GM12878 (cell line): ENCODE results near the gene MTFP1. TPM values are rescaled to one million over a fixed set of nuclear protein-coding genes. Genes with fewer than 3 reads are reported as not detected.

Experiments
- ATAC-seq: fragments of 200-7000 bp; cut with Tn5 transposase; 3 replicates; pipeline ENCODE4 v1.9.1; 2020; ENCODE audit warnings: mild to moderate bottlenecking, moderate library complexity
- BruUV-seq: library from RNA; stranded (reverse); fragments of 400-500 nt; replicated peaks from 2 replicates; lab custom pipeline; 2021; lab: Mats Ljungman, UMichigan
- CTCF ChIA-PET: fragments of 300-600 bp; sonication (Branson Sonifier 250); formaldehyde crosslinking; extraction: SDS; loops from one replicate; lab custom pipeline; 2021; ENCODE audit warnings: inconsistent platforms; lab: Yijun Ruan, JAX
- POLR2A ChIA-PET: fragments of 350-600 bp; formaldehyde crosslinking; extraction: SDS; loops from one replicate; lab custom pipeline; 2021; ENCODE audit warnings: inconsistent platforms; lab: Charles Lee
- RAD21 ChIA-PET: fragments of 300-600 bp; sonication (Branson Sonifier 250); formaldehyde crosslinking; loops from one replicate; lab custom pipeline; 2023; ENCODE audit warnings: antibody characterized with exemption; ENCODE audit not compliant: unreplicated experiment; lab: Charles Lee
- SMC1A ChIA-PET: fragments of 300-600 bp; sonication (Branson Sonifier 250); formaldehyde crosslinking; loops from one replicate; lab custom pipeline; 2023; ENCODE audit not compliant: unreplicated experiment, uncharacterized antibody; lab: Charles Lee
- DNase-seq: peaks from one replicate; pipeline ENCODE4 v3.0.0-alpha.2; 2011; ENCODE audit warnings: low read depth, low spot score
- FAIRE-seq: peaks from 3 replicates; lab custom pipeline; 2011; peaks lifted over from hg19 to GRCh38; lab: Jason Lieb, UNC
- H2AFZ ChIP-seq: 2 replicates; pipeline ENCODE4 v1.6.0; 2011; ENCODE audit warnings: low read depth, low read length, control low read depth; ENCODE audit not compliant: control insufficient read depth
- H3K27ac ChIP-seq: 2 replicates; pipeline ENCODE4 v1.5.1; 2011; ENCODE audit warnings: control low read depth; ENCODE audit not compliant: control insufficient read depth, insufficient read depth
- H3K27me3 ChIP-seq, 2 experiments: replicated peaks in 1 of 2; 2 replicates each; pipeline versions ENCODE4 v1.6.0 to v1.6.1; 2011; ENCODE audit warnings: low read length in 1 of 2; ENCODE audit not compliant: control insufficient read depth in 2 of 2, insufficient read depth in 2 of 2
- H3K36me3 ChIP-seq, 2 experiments: 2 replicates each; pipeline ENCODE4 v1.5.1; 2011; ENCODE audit warnings: low read length in 1 of 2; ENCODE audit not compliant: control insufficient read depth in 2 of 2, insufficient read depth in 2 of 2
- H3K4me1 ChIP-seq: 2 replicates; pipeline ENCODE4 v1.6.1; 2011; ENCODE audit warnings: mild to moderate bottlenecking, low read length, moderate library complexity, mixed read lengths; ENCODE audit not compliant: control insufficient read depth, insufficient read depth
- H3K4me2 ChIP-seq: 2 replicates; pipeline ENCODE4 v1.6.0; 2011; ENCODE audit warnings: control low read depth; ENCODE audit not compliant: control insufficient read depth, insufficient read depth
- H3K4me3 ChIP-seq: fragments of 200-600 bp; sonication (generic); 2 replicates; pipeline ENCODE4 v1.5.1; 2016
- H3K79me2 ChIP-seq: 2 replicates; pipeline ENCODE4 v1.6.0; 2011; ENCODE audit warnings: low read length; ENCODE audit not compliant: control insufficient read depth, insufficient read depth
- H3K9ac ChIP-seq: 2 replicates; pipeline ENCODE4 v1.8.0; 2011; ENCODE audit warnings: low read length, control low read depth, mixed read lengths; ENCODE audit not compliant: control insufficient read depth, insufficient read depth
- H3K9me3 ChIP-seq: replicated peaks from 3 replicates; pipeline ENCODE4 v1.5.1; 2011; ENCODE audit warnings: mild to moderate bottlenecking, low read length; ENCODE audit not compliant: control insufficient read depth, insufficient read depth
- H4K20me1 ChIP-seq: 2 replicates; pipeline ENCODE4 v1.6.0; 2011; ENCODE audit not compliant: control insufficient read depth, insufficient read depth
- CEBPZ ChIP-seq: fragments of 150-350 bp; IDR thresholded peaks from 2 replicates; pipeline ENCODE4 v1.6.1; 2016; ENCODE audit warnings: low read depth, low read length
- HSF1 ChIP-seq: fragments of 150-350 bp; IDR thresholded peaks from 2 replicates; pipeline ENCODE4 v1.6.1; 2014; ENCODE audit warnings: mild to moderate bottlenecking, low read depth, low read length
- MEF2A ChIP-seq: IDR thresholded peaks from 2 replicates; pipeline ENCODE4 v1.6.1; 2011; ENCODE audit warnings: low read depth, mild to moderate bottlenecking, low read length, moderate library complexity; ENCODE audit not compliant: insufficient read depth
- PAX5 ChIP-seq: IDR thresholded peaks from 2 replicates; pipeline ENCODE4 v1.6.1; 2011; ENCODE audit warnings: low read depth, low read length, borderline replicate concordance
- POLR2AphosphoS2 ChIP-seq: IDR thresholded peaks from 2 replicates; pipeline ENCODE4 v1.6.1; 2011; ENCODE audit warnings: low read depth, mild to moderate bottlenecking, low read length, improper control_type of control experiment, moderate library complexity
- RFX5 ChIP-seq: IDR thresholded peaks from 2 replicates; pipeline ENCODE4 v1.6.1; 2011; ENCODE audit warnings: low read depth, low read length, improper control_type of control experiment
- SP1 ChIP-seq: IDR thresholded peaks from one replicate; pipeline ENCODE4 v1.6.1; 2011; ENCODE audit warnings: low read depth, low read length
- TCF12 ChIP-seq: IDR thresholded peaks from 2 replicates; pipeline ENCODE4 v1.6.1; 2011; ENCODE audit warnings: low read depth, mild to moderate bottlenecking, low read length
- WGBS: methylation state at CpG from one replicate; pipeline ENCODE4 v1.1.6; 2016; ENCODE audit warnings: low lambda C conversion rate; ENCODE audit not compliant: insufficient replicate concordance, insufficient coverage; ENCODE audit errors: missing lambda C conversion rate; 5-methylcytosine and 5-hydroxymethylcytosine counted together
- in situ Hi-C: fragments of 300-500 bp; cut with MboI; formaldehyde crosslinking; loops from 9 replicates; pipeline ENCODE4 v1.14.3; 2018; ENCODE audit warnings: mixed read lengths
- intact Hi-C: fragments of 100-400 bp; cut with micrococcal nuclease; formaldehyde crosslinking; loops from one replicate; pipeline ENCODE4 v1.14.2; 2022; ENCODE audit not compliant: unreplicated experiment
- polyA plus RNA-seq, 11 experiments: library from polyadenylated mRNA; depleted of rRNA in 4 of 11; unstranded in 6 of 11; stranded (reverse) in 5 of 11; fragments of >200 nt; fragmentation: Nextera tagmentation in 4 of 11; fragmentation: Illumina TruSeq in 1 of 11; extraction: Ambion mirVana in 4 of 11; extraction: Trizol in 1 of 11; gene quantifications; 1 replicate in 1 of 11; 2 replicates in 10 of 11; pipeline versions ENCODE4 v1.2.1 to v1.2.3, GENCODE V29; 2011 to 2016; ENCODE audit warnings: inconsistent platforms in 2 of 11, missing spikeins in 2 of 11, low read depth in 1 of 11
- total RNA-seq, 4 experiments: library from RNA; depleted of rRNA in 3 of 4; stranded (reverse); fragments of >200 nt in 3 of 4; fragmentation: Illumina TruSeq in 1 of 4; extraction: Trizol in 1 of 4; gene quantifications; 2 replicates each; pipeline versions ENCODE4 v1.2.1 to v1.2.3, GENCODE V29; 2013 to 2021
- TF ChIP-seq, protein P1 (sequence below): IDR thresholded peaks from 2 replicates; pipeline ENCODE4 v1.6.1; 2012; ENCODE audit warnings: low read depth, low read length, improper control_type of control experiment
- TF ChIP-seq, protein P2 (sequence below): IDR thresholded peaks from 2 replicates; pipeline ENCODE4 v1.6.1; 2012; ENCODE audit warnings: low read depth, low read length, improper control_type of control experiment
- TF ChIP-seq, protein P3 (sequence below): IDR thresholded peaks from 2 replicates; pipeline ENCODE4 v1.6.1; 2011; ENCODE audit warnings: low read depth, mild to moderate bottlenecking, low read length, moderate library complexity, borderline replicate concordance; ENCODE audit errors: extremely low read depth

The MTFP1 gene
- total and polyA plus RNA-seq, 10 of the 15 experiments (the other 5 are each of a cell fraction or from before 2014, with no cell fraction given): 20.5 to 133 (median 59.8) TPM

DNA sequence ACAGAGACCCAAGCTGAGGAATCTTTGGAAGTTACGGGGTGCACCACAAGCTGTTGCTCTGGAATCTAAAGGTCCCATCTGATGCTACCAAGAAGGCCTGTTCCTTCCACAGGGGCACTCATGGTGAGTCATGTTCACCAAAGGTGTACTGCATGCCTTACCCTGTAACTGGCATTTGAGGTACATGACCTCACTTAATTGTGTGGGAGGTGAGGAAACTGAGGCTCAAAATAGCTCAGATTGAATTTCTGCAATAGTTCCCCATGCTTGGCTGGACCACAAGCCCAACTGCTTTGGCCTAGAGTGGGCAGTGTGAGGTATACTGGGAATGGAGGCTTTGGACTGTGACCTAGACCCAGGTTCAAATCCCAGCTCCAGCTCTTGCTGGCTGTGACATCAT, 8.2 kb downstream of the MTFP1 start:
- Histone ChIP-seq H3K4me1 (peaks cover 8% of the 10 kb centered on the region), H3K4me2 (no peak overlapping the region), H3K9me3 (peaks cover 8% of the 10 kb centered on the region; the same call in 2 of the 3 replicates), H3K36me3 (peaks cover 1% of the 10 kb centered on the region in 2 experiments; a peak in 2 of 4 replicates), H3K27me3 (no peaks in the 10 kb centered on the region), H3K4me3 (no peak overlapping the region), H3K79me2 (no peaks in the 10 kb centered on the region), H3K27ac (no peak overlapping the region), H4K20me1 (no peaks in the 10 kb centered on the region), H3K9ac (no peak overlapping the region), H2AFZ (no peak overlapping the region)
- RAD21 ChIA-PET: interaction anchor here (0.9 to 1.4 kb wide), 2 partner anchors 41 to 145 kb away, joined by 3 read pairs; no protein-coding TSS in a partner anchor
- SMC1A ChIA-PET: interaction anchor here (1.0 to 2.2 kb wide), 4 partner anchors 9 to 42 kb away, joined by 4 to 11 read pairs (median 4); no protein-coding TSS in a partner anchor
- no peak for TF ChIP-seq RFX5
- TF ChIP-seq, protein P1, sequence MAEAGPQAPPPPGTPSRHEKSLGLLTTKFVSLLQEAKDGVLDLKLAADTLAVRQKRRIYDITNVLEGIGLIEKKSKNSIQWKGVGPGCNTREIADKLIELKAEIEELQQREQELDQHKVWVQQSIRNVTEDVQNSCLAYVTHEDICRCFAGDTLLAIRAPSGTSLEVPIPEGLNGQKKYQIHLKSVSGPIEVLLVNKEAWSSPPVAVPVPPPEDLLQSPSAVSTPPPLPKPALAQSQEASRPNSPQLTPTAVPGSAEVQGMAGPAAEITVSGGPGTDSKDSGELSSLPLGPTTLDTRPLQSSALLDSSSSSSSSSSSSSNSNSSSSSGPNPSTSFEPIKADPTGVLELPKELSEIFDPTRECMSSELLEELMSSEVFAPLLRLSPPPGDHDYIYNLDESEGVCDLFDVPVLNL: no peak
- TF ChIP-seq MEF2A: no peak
- no peak for TF ChIP-seq PAX5
- no peak for TF ChIP-seq CEBPZ
- TF ChIP-seq SP1: no peak
- TF ChIP-seq, protein P2, sequence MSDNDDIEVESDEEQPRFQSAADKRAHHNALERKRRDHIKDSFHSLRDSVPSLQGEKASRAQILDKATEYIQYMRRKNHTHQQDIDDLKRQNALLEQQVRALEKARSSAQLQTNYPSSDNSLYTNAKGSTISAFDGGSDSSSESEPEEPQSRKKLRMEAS: no peak
- no peak for TF ChIP-seq POLR2AphosphoS2
- TF ChIP-seq, protein P3, sequence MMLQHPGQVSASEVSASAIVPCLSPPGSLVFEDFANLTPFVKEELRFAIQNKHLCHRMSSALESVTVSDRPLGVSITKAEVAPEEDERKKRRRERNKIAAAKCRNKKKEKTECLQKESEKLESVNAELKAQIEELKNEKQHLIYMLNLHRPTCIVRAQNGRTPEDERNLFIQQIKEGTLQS: no peak
- TF ChIP-seq TCF12: no peak
- TF ChIP-seq HSF1: no peak
- intact Hi-C loops (no loop called here), in situ Hi-C loops (no loop called here)
- POLR2A ChIA-PET: interaction anchor here (1.5 kb wide), 1 partner anchor 10 kb away, joined by 8 read pairs; no protein-coding TSS in a partner anchor
- 93% methylated on average over 1 of the region's 1 CpG for WGBS
- ATAC-seq: no peak
- DNase-seq: no peak
- no TSS peak for BruUV-seq
- CTCF ChIA-PET: interaction anchor here (0.8 to 3.8 kb wide), 5 partner anchors 9 to 170 kb away, joined by 3 to 21 read pairs (median 4); partner anchors contain the start of gene MTFP1
- no peak for FAIRE-seq
